Measurements from ENCODE around the gene PKNOX2.

The PKNOX2 gene

GRCh38 chr11:125398475-125398874 is 233.9 kb downstream of the PKNOX2 start:
- DNase-seq = no peak

GRCh38 chr11:125398994-125399640 is 234.6 kb downstream of the PKNOX2 start:
- TF ChIP-seq GATA1 (IDR thresholded peaks at IDR 0.05; ENCODE audit: low read depth, low read length) (no peak), POLR2A (IDR thresholded peaks at IDR 0.05; ENCODE audit: low read length) (no peak)
- DNase-seq = no peak

More at GRCh38 chr11:125398475-125398874, 233.9 kb downstream of the PKNOX2 start:
- TF ChIP-seq POLR2A (IDR thresholded peaks at IDR 0.05; ENCODE audit: low read length) (no peak), GATA1 (IDR thresholded peaks at IDR 0.05; ENCODE audit: low read depth, low read length) (no peak)

GRCh38 chr11:125399945-125400344 is 235.4 kb downstream of the PKNOX2 start:
- no peak for TF ChIP-seq POLR2A (IDR thresholded peaks at IDR 0.05; ENCODE audit: low read length)
- TF ChIP-seq GATA1 (IDR thresholded peaks at IDR 0.05; ENCODE audit: low read depth, low read length) = no peak
- no peak for DNase-seq

- DNase-seq = no peak
- TF ChIP-seq GATA1 (IDR thresholded peaks at IDR 0.05; ENCODE audit: low read depth, low read length) (no peak), POLR2A (IDR thresholded peaks at IDR 0.05; ENCODE audit: low read length) (no peak)
Observed at GRCh38 chr11:125401235-125401634, 236.7 kb downstream of the PKNOX2 start.

GRCh38 chr11:125401746-125402145 is 237.2 kb downstream of the PKNOX2 start:
- no peak for DNase-seq
- TF ChIP-seq POLR2A (IDR thresholded peaks at IDR 0.05; ENCODE audit: low read length) = no peak
- no peak for TF ChIP-seq GATA1 (IDR thresholded peaks at IDR 0.05; ENCODE audit: low read depth, low read length)

- no peak for TF ChIP-seq GATA1 (IDR thresholded peaks at IDR 0.05; ENCODE audit: low read depth, low read length)
- TF ChIP-seq POLR2A (IDR thresholded peaks at IDR 0.05; ENCODE audit: low read length) = no peak
- no peak for DNase-seq
Observed at GRCh38 chr11:125402435-125402834, 237.9 kb downstream of the PKNOX2 start.

- TF ChIP-seq POLR2A (IDR thresholded peaks at IDR 0.05; ENCODE audit: low read length) (no peak), GATA1 (IDR thresholded peaks at IDR 0.05; ENCODE audit: low read depth, low read length) (no peak)
- no peak for DNase-seq
Observed at GRCh38 chr11:125404157-125404810, 239.7 kb downstream of the PKNOX2 start.

GRCh38 chr11:125404811-125405790 is 240.6 kb downstream of the PKNOX2 start:
- TF ChIP-seq POLR2A (IDR thresholded peaks at IDR 0.05; ENCODE audit: low read length) (no peak), GATA1 (IDR thresholded peaks at IDR 0.05; ENCODE audit: low read depth, low read length) (no peak)
- peak; percentile 39 to 66 for DNase-seq

GRCh38 chr11:125407046-125407445 is 242.5 kb downstream of the PKNOX2 start:
- DNase-seq = no peak
- TF ChIP-seq GATA1 (IDR thresholded peaks at IDR 0.05; ENCODE audit: low read depth, low read length) (no peak), POLR2A (IDR thresholded peaks at IDR 0.05; ENCODE audit: low read length) (no peak)

- TF ChIP-seq POLR2A (IDR thresholded peaks at IDR 0.05; ENCODE audit: low read length) (no peak), GATA1 (IDR thresholded peaks at IDR 0.05; ENCODE audit: low read depth, low read length) (no peak)
- no peak for DNase-seq
Observed at GRCh38 chr11:125408311-125408711, 243.8 kb downstream of the PKNOX2 start.

- no peak for DNase-seq
- TF ChIP-seq GATA1 (IDR thresholded peaks at IDR 0.05; ENCODE audit: low read depth, low read length) (no peak), POLR2A (IDR thresholded peaks at IDR 0.05; ENCODE audit: low read length) (no peak)
Observed at GRCh38 chr11:125410091-125410490, 245.5 kb downstream of the PKNOX2 start.

- DNase-seq = no peak
- TF ChIP-seq GATA1 (IDR thresholded peaks at IDR 0.05; ENCODE audit: low read depth, low read length) (no peak), POLR2A (IDR thresholded peaks at IDR 0.05; ENCODE audit: low read length) (no peak)
Observed at GRCh38 chr11:125412177-125412496, 247.6 kb downstream of the PKNOX2 start.

GRCh38 chr11:125412509-125412908 is 248.0 kb downstream of the PKNOX2 start:
- no peak for DNase-seq
- TF ChIP-seq GATA1 (IDR thresholded peaks at IDR 0.05; ENCODE audit: low read depth, low read length) (no peak), POLR2A (IDR thresholded peaks at IDR 0.05; ENCODE audit: low read length) (no peak)

GRCh38 chr11:125413226-125413625 is 248.7 kb downstream of the PKNOX2 start:
- DNase-seq = no peak
- TF ChIP-seq POLR2A (IDR thresholded peaks at IDR 0.05; ENCODE audit: low read length) = no peak
- no peak for TF ChIP-seq GATA1 (IDR thresholded peaks at IDR 0.05; ENCODE audit: low read depth, low read length)
